MM.1S (cell line): Measurements from ENCODE around the gene SORCS2.

Experiments
- DNase-seq: peaks from one replicate; pipeline ENCODE4 v3.0.0-alpha.2; 2015
- H2AFZ ChIP-seq: fragments of 300-600 bp; sonication (generic); 2 replicates; pipeline ENCODE4 v1.6.0; 2016; ENCODE audit warnings: antibody characterized with exemption, low read length
- H3F3A ChIP-seq: fragments of 300-600 bp; sonication (generic); 2 replicates; pipeline ENCODE4 v1.6.1; 2016; ENCODE audit warnings: mild to moderate bottlenecking, antibody characterized with exemption, low read length, moderate library complexity, mixed read lengths; ENCODE audit not compliant: insufficient read depth
- H3K27ac ChIP-seq: fragments of 300-600 bp; sonication (generic); 2 replicates; pipeline ENCODE4 v1.5.1; 2016; ENCODE audit warnings: mild to moderate bottlenecking, low read length
- H3K27me3 ChIP-seq: fragments of 300-600 bp; sonication (generic); replicated peaks from 2 replicates; pipeline ENCODE4 v1.6.0; 2016; ENCODE audit warnings: low read length; ENCODE audit not compliant: insufficient read depth
- H3K36me3 ChIP-seq: fragments of 300-600 bp; sonication (generic); replicated peaks from 2 replicates; pipeline ENCODE4 v1.6.1; 2016; ENCODE audit warnings: mild to moderate bottlenecking, low read length, mixed read lengths; ENCODE audit not compliant: insufficient read depth
- H3K4me1 ChIP-seq: fragments of 300-600 bp; sonication (generic); 2 replicates; pipeline ENCODE4 v1.6.1; 2016; ENCODE audit warnings: low read length, mixed read lengths
- H3K4me2 ChIP-seq: fragments of 300-600 bp; sonication (generic); 2 replicates; pipeline ENCODE4 v1.6.0; 2016; ENCODE audit warnings: low read depth, low read length
- H3K4me3 ChIP-seq: fragments of 300-600 bp; sonication (generic); 2 replicates; pipeline ENCODE4 v1.5.1; 2016; ENCODE audit warnings: low read length, mixed read lengths
- H3K79me2 ChIP-seq: fragments of 300-600 bp; sonication (generic); 2 replicates; pipeline ENCODE4 v1.6.1; 2016; ENCODE audit warnings: mixed run types, low read length, mixed read lengths
- H3K9ac ChIP-seq: fragments of 300-600 bp; sonication (generic); 2 replicates; pipeline ENCODE4 v1.6.1; 2016; ENCODE audit warnings: low read length, mixed read lengths
- H3K9me2 ChIP-seq: fragments of 300-600 bp; sonication (generic); replicated peaks from 2 replicates; pipeline ENCODE4 v1.6.1; 2016; ENCODE audit warnings: mild to moderate bottlenecking, low read length, mixed read lengths; ENCODE audit not compliant: insufficient read depth
- H3K9me3 ChIP-seq: fragments of 300-600 bp; sonication (generic); replicated peaks from 2 replicates; pipeline ENCODE4 v1.6.1; 2016; ENCODE audit warnings: mild to moderate bottlenecking, low read length, mixed read lengths; ENCODE audit not compliant: insufficient read depth
- H4K20me1 ChIP-seq: fragments of 300-600 bp; sonication (generic); 2 replicates; pipeline ENCODE4 v1.6.1; 2016; ENCODE audit warnings: mild to moderate bottlenecking, low read length, moderate library complexity, mixed read lengths; ENCODE audit not compliant: insufficient read depth
- EZH2 ChIP-seq: fragments of 300-600 bp; sonication (generic); optimal IDR thresholded peaks from 2 replicates; pipeline ENCODE3; 2017; ENCODE audit warnings: low read depth, mild to moderate bottlenecking, antibody characterized with exemption, low read length, mixed read lengths
- EZH2phosphoT487 ChIP-seq: fragments of 300-600 bp; sonication (generic); IDR thresholded peaks from 2 replicates; pipeline ENCODE4 v1.6.1; 2018; ENCODE audit warnings: antibody characterized with exemption, low read length
- TF ChIP-seq, protein P1 (sequence below): fragments of 300-600 bp; sonication (generic); IDR thresholded peaks from 2 replicates; pipeline ENCODE4 v1.5.1; 2016; ENCODE audit warnings: antibody characterized with exemption, low read length, mixed read lengths

Gene SORCS2

DNA sequence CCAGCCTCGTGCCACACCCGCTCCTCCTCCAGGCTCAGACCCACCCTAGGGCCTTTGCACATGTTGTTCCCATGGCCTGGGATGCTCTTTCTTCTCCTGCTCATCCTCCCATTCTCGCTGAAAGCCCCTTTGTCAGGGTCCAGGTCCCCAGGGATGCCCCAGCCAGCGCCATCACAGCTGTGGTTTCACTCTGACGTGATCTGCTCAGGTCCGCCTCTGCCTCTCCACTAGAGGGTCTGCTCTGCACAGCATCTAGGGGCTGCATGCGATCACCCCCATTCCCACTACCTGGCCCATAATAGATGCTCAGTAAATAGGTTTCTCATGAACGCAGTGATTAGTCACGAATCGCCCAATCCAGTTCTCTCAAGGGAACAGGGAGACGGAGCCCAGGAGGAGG, 524.8 kb downstream of the SORCS2 start:
- Histone ChIP-seq H3K9me3 (no peaks in the 10 kb centered on the region), H3K27me3 (peaks cover 100% of the 10 kb centered on the region), H3K36me3 (no peaks in the 10 kb centered on the region), H2AFZ (no peak overlapping the region), H4K20me1 (no peaks in the 10 kb centered on the region), H3K4me2 (no peak overlapping the region), H3K79me2 (no peaks in the 10 kb centered on the region), H3K27ac (no peak overlapping the region), H3K9me2 (no peaks in the 10 kb centered on the region), H3F3A (no peaks in the 10 kb centered on the region), H3K9ac (no peak overlapping the region), H3K4me1 (no peaks in the 10 kb centered on the region), H3K4me3 (no peak overlapping the region)
- no peak for DNase-seq
- no peak for TF ChIP-seq EZH2phosphoT487
- TF ChIP-seq EZH2: no peak
- TF ChIP-seq, protein P1, sequence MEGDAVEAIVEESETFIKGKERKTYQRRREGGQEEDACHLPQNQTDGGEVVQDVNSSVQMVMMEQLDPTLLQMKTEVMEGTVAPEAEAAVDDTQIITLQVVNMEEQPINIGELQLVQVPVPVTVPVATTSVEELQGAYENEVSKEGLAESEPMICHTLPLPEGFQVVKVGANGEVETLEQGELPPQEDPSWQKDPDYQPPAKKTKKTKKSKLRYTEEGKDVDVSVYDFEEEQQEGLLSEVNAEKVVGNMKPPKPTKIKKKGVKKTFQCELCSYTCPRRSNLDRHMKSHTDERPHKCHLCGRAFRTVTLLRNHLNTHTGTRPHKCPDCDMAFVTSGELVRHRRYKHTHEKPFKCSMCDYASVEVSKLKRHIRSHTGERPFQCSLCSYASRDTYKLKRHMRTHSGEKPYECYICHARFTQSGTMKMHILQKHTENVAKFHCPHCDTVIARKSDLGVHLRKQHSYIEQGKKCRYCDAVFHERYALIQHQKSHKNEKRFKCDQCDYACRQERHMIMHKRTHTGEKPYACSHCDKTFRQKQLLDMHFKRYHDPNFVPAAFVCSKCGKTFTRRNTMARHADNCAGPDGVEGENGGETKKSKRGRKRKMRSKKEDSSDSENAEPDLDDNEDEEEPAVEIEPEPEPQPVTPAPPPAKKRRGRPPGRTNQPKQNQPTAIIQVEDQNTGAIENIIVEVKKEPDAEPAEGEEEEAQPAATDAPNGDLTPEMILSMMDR: no peak

DNA sequence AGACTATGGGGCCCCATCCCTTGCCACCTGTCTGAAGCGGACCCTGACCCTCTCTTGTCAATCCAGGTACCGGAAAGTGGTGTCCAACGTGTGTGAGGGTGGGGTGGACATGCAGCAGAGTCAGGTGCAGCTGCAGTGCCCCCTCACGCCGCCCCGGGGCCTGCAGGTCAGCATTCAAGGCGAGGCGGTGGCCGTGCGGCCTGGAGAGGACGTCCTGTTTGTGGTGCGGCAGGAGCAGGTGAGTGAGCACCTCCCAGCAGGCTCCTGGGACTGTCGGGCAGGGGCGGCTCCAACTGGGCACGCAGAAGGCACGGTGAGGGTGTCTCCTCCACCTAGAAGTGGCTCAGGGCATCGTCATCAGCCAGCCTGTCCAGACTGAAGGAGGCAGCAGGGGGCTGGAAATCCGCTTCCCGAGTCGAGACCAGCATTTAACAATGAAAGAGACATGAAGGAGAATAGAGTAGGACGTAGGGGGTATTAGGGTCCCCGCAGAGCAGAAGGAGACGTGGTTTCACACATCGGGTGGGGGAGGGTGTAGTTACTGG, 525.7 kb downstream of the SORCS2 start:
- DNase-seq: no peak
- Histone ChIP-seq H3K27me3 (peaks cover 100% of the 10 kb centered on the region), H3F3A (no peaks in the 10 kb centered on the region), H3K9me2 (no peaks in the 10 kb centered on the region), H3K79me2 (no peaks in the 10 kb centered on the region), H3K27ac (no peak overlapping the region), H3K4me1 (no peaks in the 10 kb centered on the region), H3K4me3 (no peak overlapping the region), H3K36me3 (no peaks in the 10 kb centered on the region), H4K20me1 (no peaks in the 10 kb centered on the region), H3K9ac (no peak overlapping the region), H3K9me3 (no peaks in the 10 kb centered on the region), H2AFZ (no peak overlapping the region), H3K4me2 (no peak overlapping the region)
- TF ChIP-seq EZH2phosphoT487 (no peak), EZH2 (no peak)
- TF ChIP-seq, protein P1: no peak

DNA sequence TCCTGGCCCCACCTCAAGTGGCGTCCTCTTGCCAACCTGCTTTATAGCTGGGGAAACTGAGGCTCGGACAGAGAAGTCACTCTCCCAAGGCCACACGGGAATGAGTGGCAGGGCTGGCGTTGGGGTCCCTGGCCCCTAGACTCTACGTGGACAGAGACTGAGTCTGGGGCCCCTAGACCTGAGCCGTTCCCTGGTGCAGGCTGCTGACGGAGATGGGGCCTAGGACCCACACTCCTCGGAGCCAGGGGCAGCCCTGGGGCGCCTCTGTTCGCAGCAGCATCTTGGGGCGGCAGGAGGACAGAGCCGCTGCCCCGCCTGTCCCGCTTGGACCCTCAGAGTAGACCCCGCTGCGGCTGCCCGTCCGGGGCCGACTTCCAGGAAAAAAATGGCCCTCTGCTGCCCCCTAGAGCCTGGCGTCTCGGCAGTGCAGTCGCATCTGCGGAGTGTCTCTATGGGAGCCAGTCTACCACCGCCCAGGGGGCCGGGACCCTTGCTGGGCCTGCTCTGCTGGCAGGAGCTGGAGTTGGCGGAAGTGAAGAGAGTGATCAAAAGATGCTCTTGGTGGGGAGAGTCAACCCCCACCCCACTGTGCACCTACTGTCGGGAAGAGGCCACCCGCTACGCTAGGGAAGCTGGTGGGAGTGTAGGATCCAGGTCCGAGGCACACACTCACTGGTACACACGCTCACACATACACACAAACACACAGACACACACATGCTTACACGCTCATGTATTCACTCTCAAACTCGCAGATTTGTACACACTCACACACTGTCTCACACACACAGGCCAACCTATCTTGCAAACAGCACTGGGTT, 527.2 kb downstream of the SORCS2 start:
- H3F3A ChIP-seq: no peaks in the 10 kb centered on the region
- no peaks in the 10 kb centered on the region for H4K20me1 ChIP-seq
- H3K79me2 ChIP-seq: no peaks in the 10 kb centered on the region
- no peak overlapping the region for H3K27ac ChIP-seq
- H3K9me2 ChIP-seq: no peaks in the 10 kb centered on the region
- H3K4me1 ChIP-seq: no peaks in the 10 kb centered on the region
- no peak overlapping the region for H3K4me3 ChIP-seq
- H3K36me3 ChIP-seq: no peaks in the 10 kb centered on the region
- no peaks in the 10 kb centered on the region for H3K9me3 ChIP-seq
- TF ChIP-seq EZH2 (no peak), EZH2phosphoT487 (no peak)
- TF ChIP-seq, protein P1: peak; percentile 71
- no peak for DNase-seq
- no peak overlapping the region for H3K4me2 ChIP-seq
- no peak overlapping the region for H3K9ac ChIP-seq
- H3K27me3 ChIP-seq: peaks cover 91% of the 10 kb centered on the region
- no peak overlapping the region for H2AFZ ChIP-seq
